Stimulated activated effector memory CD8-positive, alpha-beta T cell treated with anti-CD3 and anti-CD28 coated beads, Interleukin-12 subunit alpha, Interleukin-12 subunit beta, amount 100 ng/mL, for 72 hours (primary cell): Measurements from ENCODE around the gene CD7.

Source experiments
- ATAC-seq: fragments of 150-1000 bp; cut with Tn5 transposase; 2 replicates; pipeline ENCODE4 v1.10.0; 2021
- DNase-seq, 2 donors: peaks; one replicate each; pipeline ENCODE4 v3.0.0; 2021 to 2022; ENCODE audit warnings: low spot score in 2 of 2
- H3K27ac Mint-ChIP-seq: one replicate; pipeline ENCODE4 v1.8.0; 2022; ENCODE audit warnings: mild to moderate bottlenecking, mixed read lengths
- H3K36me3 Mint-ChIP-seq: one replicate; pipeline ENCODE4 v1.8.0; 2022; ENCODE audit warnings: mild to moderate bottlenecking, mixed read lengths
- H3K4me1 Mint-ChIP-seq: one replicate; pipeline ENCODE4 v1.8.0; 2022; ENCODE audit warnings: mixed read lengths
- H3K4me3 Mint-ChIP-seq: one replicate; pipeline ENCODE4 v1.8.0; 2022; ENCODE audit warnings: mild to moderate bottlenecking, mixed read lengths
- H3K9me3 Mint-ChIP-seq: one replicate; pipeline ENCODE4 v1.8.0; 2022; ENCODE audit warnings: mixed read lengths

CD7 gene

DNA sequence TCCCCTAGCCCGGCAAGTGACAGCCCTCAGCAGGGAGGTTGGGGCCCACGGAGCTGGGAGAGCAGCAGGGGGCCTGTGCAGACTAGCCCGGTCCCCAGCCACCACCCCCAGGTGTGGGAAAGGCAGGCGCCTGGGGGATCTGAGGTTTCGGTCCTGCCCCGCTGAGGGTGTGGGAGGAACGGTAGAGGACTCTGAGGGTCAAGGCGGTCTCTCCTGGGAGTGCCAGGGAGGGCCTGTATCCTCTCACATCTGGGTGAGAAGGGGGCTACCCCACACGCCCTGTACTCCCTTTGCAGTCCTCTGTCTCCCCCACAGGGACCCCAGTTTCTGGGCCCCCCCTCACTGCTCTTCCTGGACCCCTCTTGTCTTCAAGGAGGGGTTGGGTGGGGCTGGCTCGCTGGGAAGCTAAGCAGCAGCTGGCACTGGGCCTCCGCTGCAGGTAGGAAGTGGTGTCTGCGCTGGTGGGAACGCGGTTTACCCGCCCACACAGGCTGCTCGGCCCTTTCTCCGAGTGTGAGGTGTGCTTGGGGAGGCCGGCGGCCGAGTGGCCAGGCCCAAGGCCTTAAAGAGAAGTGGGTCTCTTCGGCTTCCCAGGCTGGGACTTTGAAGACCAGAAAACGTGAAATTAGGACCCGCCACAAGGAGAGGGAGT is 15.4 kb downstream of the CD7 start:
- ATAC-seq (peak; percentile 22), DNase-seq (peak; percentile 61 to 84)
- H3K36me3 Mint-ChIP-seq = peaks cover 23% of the 10 kb centered on the region
- H3K4me1 Mint-ChIP-seq = peaks cover 94% of the 10 kb centered on the region
- no peaks in the 10 kb centered on the region for H3K9me3 Mint-ChIP-seq
- peak overlapping the region; percentile 100 for H3K27ac Mint-ChIP-seq
- H3K4me3 Mint-ChIP-seq = peak overlapping the region; percentile 93

- DNase-seq = no peak
- Mint-ChIP-seq H3K36me3 (peaks cover 27% of the 10 kb centered on the region), H3K4me1 (peaks cover 93% of the 10 kb centered on the region), H3K4me3 (peak overlapping the region; percentile 93), H3K27ac (peak overlapping the region; percentile 100), H3K9me3 (no peaks in the 10 kb centered on the region)
- no peak for ATAC-seq
Measured at GRCh38 chr17:82301300-82301915, 16.0 kb downstream of the CD7 start.

DNA sequence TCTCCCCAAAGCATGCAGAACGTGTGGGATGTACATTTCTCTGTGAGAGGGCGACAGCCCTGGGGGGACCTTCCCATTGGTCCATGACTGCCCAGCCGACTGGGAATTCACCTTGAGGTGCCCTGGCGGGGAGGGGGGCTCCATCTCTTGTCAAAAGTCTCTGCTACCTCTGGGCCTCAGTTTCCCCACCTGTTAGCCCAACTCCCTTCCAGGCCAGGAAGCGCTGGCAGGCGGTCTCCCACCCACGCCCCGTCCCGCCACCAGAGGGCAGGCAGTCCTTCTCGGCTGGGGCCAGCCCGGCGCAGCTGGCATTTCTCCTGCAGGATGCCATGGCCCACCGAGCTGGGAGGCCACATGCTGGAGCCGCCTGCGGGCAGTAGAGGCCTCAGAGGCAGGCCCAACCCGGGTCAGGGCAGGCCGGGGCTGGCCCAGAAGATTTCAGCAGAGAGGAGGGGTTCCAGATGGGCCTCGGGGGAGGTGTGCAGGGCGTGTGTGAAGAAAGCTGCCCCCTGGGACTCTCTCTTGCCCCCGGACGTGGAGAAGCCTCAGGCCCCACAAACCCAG is 16.6 kb downstream of the CD7 start:
- peak overlapping the region; percentile 93 for H3K4me3 Mint-ChIP-seq
- peaks cover 87% of the 10 kb centered on the region for H3K4me1 Mint-ChIP-seq
- no peaks in the 10 kb centered on the region for H3K9me3 Mint-ChIP-seq
- H3K36me3 Mint-ChIP-seq = peaks cover 27% of the 10 kb centered on the region
- peak; percentile 51 to 79 for DNase-seq
- H3K27ac Mint-ChIP-seq = peak overlapping the region; percentile 100
- no peak for ATAC-seq

GRCh38 chr17:82300228-82300627 is 17.2 kb downstream of the CD7 start:
- peaks cover 27% of the 10 kb centered on the region for H3K36me3 Mint-ChIP-seq
- no peaks in the 10 kb centered on the region for H3K9me3 Mint-ChIP-seq
- peaks cover 87% of the 10 kb centered on the region for H3K4me1 Mint-ChIP-seq
- peak overlapping the region; percentile 100 for H3K27ac Mint-ChIP-seq
- ATAC-seq (no peak), DNase-seq (no peak)
- peak overlapping the region; percentile 93 for H3K4me3 Mint-ChIP-seq

DNA sequence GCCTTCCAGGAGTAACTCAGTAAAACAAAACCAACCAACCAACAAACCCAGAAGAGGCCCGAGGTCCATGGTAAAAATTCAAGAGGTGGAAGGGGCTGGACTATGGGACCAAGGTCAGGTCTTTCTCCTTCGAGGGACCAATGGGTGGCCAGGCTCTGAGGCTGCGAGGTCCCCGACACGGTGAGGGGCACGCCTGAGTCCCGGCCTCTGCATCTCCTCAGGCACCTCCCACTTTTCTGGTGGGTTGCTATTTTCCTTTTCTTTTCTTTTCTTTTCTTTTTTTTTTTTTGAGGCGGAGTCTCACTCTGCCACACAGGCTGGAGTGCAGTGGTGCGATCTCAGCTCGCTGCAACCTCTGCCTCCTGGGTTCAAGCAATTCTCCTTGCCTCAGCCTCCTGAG is 18.0 kb downstream of the CD7 start:
- Mint-ChIP-seq H3K4me1 (peaks cover 88% of the 10 kb centered on the region), H3K9me3 (no peaks in the 10 kb centered on the region), H3K36me3 (peaks cover 27% of the 10 kb centered on the region), H3K4me3 (peak overlapping the region; percentile 93), H3K27ac (peak overlapping the region; percentile 100)
- DNase-seq = no peak
- no peak for ATAC-seq

DNA sequence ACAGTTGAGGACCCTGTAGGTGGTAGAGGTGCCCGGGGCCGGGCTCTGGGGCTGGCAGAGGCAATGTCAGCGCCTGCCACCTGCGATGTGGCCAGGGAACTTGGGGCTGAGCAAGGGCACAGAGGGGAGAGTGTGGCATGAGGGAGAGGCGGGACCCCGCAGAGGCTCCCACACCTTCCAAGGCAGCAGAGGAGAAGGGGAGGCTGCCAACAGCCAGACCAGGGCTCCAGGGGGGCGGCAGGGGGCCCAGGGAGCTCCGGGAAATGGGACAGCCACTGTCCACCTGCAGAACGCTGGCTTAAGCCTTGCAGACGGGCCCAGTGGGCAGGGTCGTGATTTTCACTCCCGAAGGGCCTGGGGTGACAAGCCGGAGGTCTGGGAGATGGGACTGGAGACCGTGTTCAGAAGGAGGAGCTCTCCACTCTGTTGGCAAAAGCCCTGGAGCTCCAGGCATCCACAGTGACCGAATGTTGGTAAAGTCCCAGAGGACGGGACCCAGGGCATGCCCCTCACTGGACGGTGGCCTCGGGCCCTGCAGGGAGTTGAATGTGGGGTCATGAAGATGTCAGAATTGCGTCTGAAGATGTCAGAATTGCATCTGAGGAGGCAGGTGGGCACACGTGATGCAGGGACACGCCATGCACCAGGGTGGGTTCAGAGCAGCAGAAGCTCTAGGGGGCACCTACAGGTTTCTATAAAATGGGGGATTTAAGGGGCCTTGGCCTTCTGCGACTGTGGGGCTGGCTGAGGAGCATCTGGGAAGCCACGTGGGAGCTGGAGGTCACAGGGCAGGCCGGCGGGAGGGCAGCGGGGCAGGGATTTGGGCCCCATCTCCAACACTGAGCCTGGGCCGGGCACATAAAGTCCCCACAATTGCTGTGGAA is 18.6 kb downstream of the CD7 start:
- Mint-ChIP-seq H3K36me3 (peaks cover 27% of the 10 kb centered on the region), H3K27ac (peak overlapping the region; percentile 100), H3K4me1 (peaks cover 91% of the 10 kb centered on the region), H3K9me3 (no peaks in the 10 kb centered on the region), H3K4me3 (peak overlapping the region; percentile 93)
- ATAC-seq (peak; percentile 1), DNase-seq (no peak)

DNA sequence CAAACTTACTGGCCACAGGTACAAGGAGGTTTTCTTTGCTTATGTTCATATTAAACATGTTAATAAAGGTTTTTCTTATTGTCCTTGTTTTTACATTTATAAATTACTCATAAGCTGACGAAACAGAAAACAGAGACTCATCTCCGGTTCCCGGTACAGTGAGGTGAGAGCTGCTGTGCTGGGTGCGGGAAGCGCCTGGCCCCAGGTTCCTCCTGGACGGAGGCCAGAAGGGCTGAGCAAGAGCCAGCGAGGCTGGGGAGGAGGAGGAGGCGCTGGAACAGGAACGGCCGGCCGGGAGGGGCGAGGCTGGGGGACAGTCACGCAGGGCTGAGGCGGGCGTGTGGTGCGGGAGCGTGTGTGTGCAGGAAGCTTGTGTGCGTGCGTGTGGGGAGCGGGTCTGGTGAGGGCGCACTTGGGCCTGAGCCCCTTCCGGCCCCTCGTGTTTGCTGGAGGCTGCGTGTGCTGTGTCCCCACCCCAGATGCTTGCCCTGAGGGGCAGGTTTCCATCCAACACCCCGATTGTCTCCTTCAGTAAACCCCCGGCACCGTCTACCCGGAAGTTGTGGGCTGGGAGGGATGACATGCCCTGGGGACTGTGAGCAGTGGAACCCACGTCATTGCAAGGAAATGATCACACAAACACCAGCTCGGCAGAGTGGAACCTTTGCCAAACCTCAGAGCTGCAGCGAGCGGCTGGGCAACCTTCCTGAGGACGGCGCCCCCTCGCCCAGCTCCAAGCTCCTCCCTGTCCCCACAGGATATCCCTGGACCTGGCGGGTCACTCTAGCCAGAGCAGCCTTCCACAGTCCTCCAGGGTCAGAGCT is 19.5 kb downstream of the CD7 start:
- Mint-ChIP-seq H3K27ac (peak overlapping the region; percentile 100), H3K4me3 (peak overlapping the region; percentile 93), H3K4me1 (peaks cover 84% of the 10 kb centered on the region), H3K36me3 (peaks cover 27% of the 10 kb centered on the region), H3K9me3 (no peaks in the 10 kb centered on the region)
- ATAC-seq (peak; percentile 87), DNase-seq (peak; percentile 73 to 96)

GRCh38 chr17:82297280-82297713 is 20.1 kb downstream of the CD7 start:
- peak overlapping the region; percentile 100 for H3K27ac Mint-ChIP-seq
- H3K36me3 Mint-ChIP-seq = peaks cover 32% of the 10 kb centered on the region
- H3K4me3 Mint-ChIP-seq = peak overlapping the region; percentile 93
- peaks cover 79% of the 10 kb centered on the region for H3K4me1 Mint-ChIP-seq
- no peaks in the 10 kb centered on the region for H3K9me3 Mint-ChIP-seq
- ATAC-seq = peak; percentile 58
- DNase-seq = peak; percentile 72 to 95

- peaks cover 32% of the 10 kb centered on the region for H3K36me3 Mint-ChIP-seq
- H3K4me3 Mint-ChIP-seq = peak overlapping the region; percentile 93
- peak overlapping the region; percentile 100 for H3K27ac Mint-ChIP-seq
- H3K9me3 Mint-ChIP-seq = no peaks in the 10 kb centered on the region
- ATAC-seq = no peak
- H3K4me1 Mint-ChIP-seq = peaks cover 76% of the 10 kb centered on the region
- no peak for DNase-seq
Measured at GRCh38 chr17:82296511-82297279, 20.7 kb downstream of the CD7 start.

DNA sequence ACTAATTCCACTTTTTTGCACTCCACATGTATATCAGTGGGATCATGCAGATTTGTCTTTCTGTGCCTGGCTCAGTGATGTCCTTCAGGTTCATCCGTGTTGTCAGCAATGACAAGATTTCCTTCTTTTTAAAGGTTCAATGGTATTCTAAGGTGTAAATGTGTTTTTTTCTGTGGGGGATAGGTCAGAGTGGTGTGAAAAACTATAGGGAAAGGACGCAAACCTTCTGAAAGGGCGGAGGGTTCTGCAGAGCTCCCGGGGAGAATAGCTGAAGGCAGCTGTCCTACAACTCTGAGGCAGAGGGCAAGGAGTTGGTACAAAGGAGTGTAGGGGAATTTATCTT is 22.0 kb downstream of the CD7 start:
- DNase-seq = no peak
- ATAC-seq = no peak
- Mint-ChIP-seq H3K4me3 (no peak overlapping the region), H3K36me3 (peaks cover 32% of the 10 kb centered on the region), H3K9me3 (no peaks in the 10 kb centered on the region), H3K27ac (no peak overlapping the region), H3K4me1 (peaks cover 69% of the 10 kb centered on the region)

DNA sequence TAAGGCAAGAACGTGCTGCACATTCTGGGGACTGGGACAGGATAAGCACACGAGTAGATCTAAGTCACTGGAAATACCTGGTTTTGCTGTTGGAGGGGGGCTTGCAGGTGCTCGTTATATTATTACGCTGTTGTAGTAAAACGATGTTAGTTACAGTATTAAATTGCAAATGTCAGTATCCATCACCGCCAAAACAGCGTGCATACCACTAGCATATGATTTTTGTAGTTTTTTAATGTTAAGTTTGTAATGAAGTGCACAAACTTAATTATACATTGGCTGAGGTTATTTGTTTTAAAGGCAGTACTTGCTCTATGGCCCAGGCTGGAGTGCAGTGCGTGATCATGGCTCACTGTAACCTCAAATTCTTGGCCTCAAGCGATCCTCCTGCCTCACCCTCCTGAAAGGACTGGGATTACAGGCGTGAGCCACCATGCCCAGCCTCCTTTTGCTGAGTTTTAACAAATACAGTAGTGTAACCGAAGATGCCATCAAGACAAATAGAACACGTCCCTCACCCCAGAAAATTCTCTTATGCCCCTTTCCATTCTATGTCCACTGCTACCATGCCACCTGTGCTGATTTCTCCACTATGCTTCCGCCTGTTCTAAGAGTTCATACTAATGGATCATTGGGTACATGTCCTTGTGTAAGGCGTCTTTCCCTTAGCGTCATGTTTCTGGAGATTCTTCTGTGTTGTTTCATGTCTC is 23.2 kb downstream of the CD7 start:
- peak overlapping the region; percentile 75 for H3K4me3 Mint-ChIP-seq
- peaks cover 24% of the 10 kb centered on the region for H3K36me3 Mint-ChIP-seq
- DNase-seq (no peak), ATAC-seq (no peak)
- H3K27ac Mint-ChIP-seq = peak overlapping the region; percentile 58
- no peaks in the 10 kb centered on the region for H3K9me3 Mint-ChIP-seq
- H3K4me1 Mint-ChIP-seq = peaks cover 57% of the 10 kb centered on the region

DNA sequence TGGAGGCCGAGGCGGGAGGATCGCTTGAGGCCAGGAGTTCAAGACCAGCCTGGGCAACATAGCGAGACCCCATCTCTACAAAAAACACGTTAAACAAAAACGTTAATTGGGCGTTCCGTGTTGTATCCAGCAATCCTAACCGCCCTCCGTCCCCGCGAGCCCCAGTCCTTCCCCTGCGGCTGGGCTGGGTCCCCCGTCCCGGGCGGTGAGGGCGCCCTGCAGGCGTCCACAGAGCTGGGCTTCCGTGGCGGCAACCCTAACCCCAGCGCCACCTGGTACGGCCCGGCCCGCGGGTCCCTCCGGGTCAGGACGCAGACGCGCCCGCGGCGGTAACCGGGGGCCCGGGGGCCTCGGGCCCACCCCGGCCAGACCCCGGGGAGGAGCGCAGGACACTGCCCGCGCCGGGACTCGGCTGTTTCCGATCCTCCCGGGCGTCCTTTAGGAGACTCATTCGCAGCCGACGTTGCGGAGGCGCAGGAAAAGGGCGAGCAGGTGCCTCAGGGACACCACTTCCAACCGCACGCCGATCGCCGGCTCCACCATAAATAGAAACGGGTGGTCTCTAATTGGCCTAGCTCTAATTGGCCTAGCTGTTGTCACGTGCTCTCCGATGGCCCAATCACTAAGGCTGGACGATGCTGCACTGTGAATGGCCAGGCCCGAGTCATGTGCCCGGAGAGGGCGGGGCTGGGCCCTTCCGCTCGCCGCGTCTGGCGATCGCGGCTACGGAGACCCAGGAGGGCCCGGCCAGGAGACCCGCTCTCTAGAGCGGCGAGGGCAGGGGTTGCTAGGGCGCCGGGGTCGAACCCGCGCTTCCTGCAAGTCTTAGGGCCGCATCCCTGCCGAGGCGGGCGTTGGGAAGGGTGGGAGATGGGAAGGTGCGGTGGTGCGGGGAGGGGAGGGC is 24.9 kb downstream of the CD7 start:
- Mint-ChIP-seq H3K4me1 (peaks cover 47% of the 10 kb centered on the region), H3K36me3 (peaks cover 13% of the 10 kb centered on the region), H3K9me3 (no peaks in the 10 kb centered on the region), H3K27ac (peak overlapping the region; percentile 88), H3K4me3 (peak overlapping the region; percentile 75)
- peak; percentile 75 to 92 for DNase-seq
- ATAC-seq = peak; percentile 95
